Epidermal melanocyte (primary cell): Measurements from ENCODE around the gene RNF125.
"Not testable (repeated sequence)": the region's sequence is repeated elsewhere in the genome, so short reads cannot be mapped to it uniquely, and the experiment has no call there.

Source experiments
- DNase-seq: peaks from one replicate; pipeline ENCODE4 v3.0.0; 2011; ENCODE audit warnings: low spot score; ENCODE audit not compliant: insufficient read length

Gene RNF125

DNA sequence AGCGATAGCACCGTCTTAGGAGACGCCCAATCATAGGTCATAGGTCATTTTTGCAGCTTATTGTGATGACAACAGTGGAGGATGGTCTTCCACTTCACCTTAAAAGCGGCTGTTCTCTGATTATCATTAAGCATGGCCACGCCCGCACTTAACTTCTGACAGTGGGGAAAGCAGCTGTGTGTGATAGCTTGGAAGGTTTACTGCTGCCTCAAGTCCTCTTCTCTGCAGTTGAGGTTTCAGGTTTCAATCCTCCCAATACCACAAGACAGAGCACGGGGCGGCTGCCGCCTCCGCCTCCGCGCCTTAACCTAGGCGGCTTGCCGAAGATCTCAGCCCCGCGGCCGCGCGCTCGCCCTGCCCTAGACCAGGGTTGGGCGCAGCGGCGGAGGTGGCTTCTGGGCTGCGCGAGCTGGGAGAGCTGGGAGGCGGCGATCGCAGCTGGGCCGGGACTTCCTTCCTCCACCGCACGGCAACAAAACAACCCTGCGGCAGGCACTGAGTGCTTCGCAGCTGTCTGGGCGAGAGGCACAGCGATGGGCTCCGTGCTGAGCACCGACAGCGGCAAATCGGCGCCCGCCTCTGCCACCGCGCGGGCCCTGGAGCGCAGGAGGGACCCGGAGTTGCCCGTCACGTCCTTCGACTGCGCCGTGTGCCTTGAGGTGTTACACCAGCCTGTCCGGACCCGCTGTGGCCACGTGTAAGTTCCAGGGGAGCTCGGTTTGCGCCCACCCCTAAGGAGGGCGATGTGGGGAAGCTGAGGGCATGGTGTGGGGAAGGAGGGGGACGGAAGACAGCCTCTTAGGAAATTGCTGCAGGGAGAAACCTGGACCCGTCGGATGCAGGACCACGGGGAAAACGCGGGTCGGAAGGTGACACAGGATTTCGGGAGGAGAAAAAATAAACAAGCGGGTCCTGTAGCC lies at the start of gene RNF125:
Gene RNF125 (plus strand): TSS at position 495 of the 920 bp plus-strand sequence. CDS start 39 bp downstream, at position 534.
- DNase-seq, result peak; percentile 61

DNA sequence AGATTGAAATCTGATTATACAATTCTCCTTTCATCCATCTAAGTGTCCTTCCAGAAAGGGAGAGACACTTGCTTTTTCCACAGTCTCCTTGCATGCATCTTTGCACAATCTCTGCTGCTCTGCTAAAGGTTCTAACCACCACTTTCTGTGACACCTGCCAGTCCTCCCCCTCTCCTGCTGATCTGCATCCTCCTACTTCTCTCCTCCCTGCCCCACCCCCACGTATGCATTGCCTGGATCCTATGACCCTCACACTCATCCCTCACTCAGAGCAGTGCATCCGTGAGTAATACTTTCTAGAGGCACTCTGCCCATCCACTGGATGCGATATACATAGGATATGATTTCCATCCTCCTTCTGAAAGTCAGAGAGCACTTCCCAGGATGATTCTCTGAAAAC lies 48.0 kb upstream of the RNF125 start:
- no peak for DNase-seq

DNA sequence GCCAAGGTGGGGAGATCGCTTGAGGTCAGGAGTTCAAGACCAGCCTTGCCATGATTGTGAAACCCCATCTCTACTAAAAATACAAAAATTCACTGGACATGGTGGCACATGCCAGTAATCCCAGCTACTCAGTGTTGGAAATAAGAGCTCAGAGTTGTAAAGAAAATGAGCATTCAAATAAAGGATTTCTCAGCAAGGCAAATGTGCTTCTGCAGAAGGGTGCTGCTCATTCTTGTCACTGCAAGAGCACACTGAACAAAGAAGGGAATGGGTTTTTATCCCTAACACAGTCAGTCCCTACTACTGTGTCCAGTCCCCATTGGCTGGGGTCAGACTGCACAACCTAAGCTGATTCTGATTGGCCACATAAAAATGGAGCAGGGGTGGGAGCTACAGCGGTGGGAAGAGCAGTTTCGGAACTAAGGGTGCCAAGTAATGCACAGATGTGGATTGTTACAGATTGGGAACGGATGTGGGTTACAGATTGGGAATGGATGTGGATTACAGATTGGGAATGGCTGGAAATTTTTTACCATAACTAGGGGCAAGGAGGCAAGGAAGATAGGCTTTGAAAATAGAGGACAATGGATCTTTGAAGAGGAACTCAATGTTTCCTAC lies 44.6 kb upstream of the RNF125 start:
- DNase-seq, result no peak

GRCh38 chr18:31976242-31976641 lies 42.4 kb upstream of the RNF125 start:
- no peak for DNase-seq

DNA sequence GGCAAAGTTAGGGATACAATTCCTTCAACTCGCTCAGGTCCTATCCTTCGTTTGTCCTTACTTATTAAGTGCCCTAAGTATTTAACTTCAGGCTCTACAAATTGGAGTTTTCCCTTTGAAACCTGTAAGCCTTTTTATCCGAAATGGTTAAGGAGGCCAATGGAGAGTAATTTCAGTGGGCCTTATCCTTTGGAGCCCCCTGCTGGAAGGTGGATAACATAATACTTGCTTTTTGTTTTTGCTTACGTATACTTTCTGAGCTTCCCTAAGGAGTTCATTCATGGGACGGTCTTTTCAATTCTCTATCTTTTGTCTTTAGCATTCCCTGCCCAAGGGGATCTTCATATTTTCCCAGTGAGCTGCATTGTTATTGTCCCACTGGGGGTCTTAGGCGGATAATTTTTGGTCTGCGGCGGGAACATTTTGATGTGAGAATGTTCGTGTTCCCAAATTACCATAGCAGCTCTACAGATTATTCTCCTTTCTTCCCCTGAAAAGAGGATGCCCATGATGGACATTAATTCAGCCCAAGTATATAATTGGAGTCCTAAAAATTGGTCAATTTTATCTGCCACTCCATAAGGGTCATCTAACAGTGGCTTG lies 41.3 kb upstream of the RNF125 start:
- no peak for DNase-seq

DNA sequence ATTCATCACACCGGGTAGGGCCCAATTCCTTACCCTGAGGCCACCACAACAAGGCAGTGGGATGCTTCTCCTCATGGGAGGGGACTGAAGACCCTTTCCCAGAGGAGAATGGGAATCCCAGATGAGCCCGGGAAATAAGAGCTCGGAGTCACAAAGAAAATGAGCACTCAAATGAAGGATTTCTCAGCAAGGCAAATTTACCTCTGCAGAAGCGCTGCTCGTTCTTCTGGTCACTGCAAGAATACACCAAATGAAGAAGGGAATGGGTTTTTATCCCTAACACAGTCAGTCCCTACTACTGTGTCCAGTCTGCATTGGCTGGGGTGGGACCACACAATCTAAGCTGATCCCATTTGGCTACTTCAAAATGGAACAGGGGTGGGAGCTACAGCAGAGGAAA lies 40.0 kb upstream of the RNF125 start:
- DNase-seq, result no peak

GRCh38 chr18:31979714-31980113 lies 38.9 kb upstream of the RNF125 start:
- no peak for DNase-seq

- no peak for DNase-seq
Measured at GRCh38 chr18:31980863-31981262, 37.8 kb upstream of the RNF125 start.

DNA sequence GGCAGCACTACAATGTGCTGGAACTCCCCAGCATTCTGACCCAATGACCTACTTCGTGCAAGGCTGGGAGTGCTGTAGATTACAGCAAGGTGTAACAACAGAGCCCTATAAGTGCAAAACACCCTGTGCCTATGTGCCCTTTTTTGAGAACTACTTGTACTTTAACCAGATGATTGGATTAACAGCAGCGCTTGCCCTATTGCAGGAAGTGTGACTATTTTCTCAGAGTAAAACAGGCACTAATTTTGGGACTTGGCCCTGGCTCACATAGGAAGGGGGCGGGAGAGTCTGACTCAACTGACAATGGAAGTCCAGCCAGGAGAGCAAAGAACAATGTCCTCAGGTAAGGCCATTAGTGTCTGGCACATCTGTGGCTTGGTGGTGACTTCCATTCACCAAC lies 35.6 kb upstream of the RNF125 start:
- DNase-seq, result no peak

GRCh38 chr18:31983976-31984375 lies 34.6 kb upstream of the RNF125 start:
- no peak for DNase-seq

- no peak for DNase-seq
Measured at GRCh38 chr18:31990823-31991222, 27.8 kb upstream of the RNF125 start.

DNA sequence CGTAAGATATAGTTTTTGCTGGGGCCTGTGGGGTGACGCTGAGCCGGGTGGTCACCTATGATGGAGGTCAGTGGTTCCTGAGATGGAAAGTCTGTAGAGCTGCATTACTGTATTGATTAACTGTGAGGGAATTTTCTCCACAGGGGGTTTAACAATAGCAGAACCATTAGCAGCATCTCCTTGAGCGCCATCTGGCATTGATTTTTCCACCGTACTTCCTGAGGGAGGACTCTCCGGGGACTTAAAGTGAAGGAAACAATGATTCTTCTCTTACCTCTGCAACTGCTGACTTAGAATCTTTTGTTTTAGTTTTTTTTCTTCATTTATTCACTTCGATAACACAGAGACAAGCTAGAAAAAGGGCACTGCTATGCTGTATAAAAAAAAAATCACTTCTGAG lies 22.6 kb upstream of the RNF125 start:
- no peak for DNase-seq

DNA sequence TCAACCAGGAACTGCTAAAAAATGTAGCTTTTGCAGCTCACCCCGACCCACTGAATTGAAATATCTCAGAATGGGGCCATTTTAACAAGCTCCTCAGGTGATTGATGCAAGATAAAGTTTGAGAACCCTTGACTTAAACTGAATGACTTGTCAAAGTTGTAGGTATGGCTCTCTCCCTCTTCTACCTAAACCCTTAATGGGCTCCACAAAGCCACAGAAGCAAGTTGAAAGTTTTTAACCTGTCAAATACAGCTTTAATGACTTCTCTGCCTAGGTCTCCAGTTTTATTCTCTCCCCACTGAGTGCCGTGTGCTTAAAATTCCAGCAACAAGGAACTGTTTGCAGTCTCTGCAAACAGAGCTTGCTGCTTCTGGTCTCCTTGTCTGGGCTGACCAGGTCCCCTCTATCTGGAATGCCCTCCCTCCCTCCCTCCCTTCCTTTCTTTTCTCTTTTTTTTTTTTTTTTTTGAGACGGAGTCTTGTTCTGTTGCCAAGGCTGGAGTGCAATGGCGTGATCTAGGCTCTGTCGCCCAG lies 19.7 kb upstream of the RNF125 start:
- no peak for DNase-seq

DNA sequence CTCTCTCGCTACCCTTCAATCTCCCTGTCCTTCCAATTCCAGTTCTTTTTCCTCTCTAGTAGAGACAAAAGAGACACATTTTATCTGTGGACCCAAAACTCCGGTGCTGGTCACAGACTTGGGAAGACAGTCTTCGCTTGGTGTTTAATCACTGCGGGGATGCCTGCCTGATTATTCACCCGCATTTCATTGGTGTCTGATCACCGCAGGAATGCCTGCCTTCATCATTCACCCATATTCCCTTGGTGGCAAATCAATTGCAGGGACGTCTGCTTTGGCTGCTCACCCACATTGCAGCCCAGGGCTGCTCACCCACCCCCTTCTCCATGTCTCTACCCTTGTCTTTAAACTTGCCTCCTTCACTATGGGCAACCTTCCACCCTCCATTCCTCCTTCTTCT lies 17.5 kb upstream of the RNF125 start:
- DNase-seq, result not testable (repeated sequence)

DNA sequence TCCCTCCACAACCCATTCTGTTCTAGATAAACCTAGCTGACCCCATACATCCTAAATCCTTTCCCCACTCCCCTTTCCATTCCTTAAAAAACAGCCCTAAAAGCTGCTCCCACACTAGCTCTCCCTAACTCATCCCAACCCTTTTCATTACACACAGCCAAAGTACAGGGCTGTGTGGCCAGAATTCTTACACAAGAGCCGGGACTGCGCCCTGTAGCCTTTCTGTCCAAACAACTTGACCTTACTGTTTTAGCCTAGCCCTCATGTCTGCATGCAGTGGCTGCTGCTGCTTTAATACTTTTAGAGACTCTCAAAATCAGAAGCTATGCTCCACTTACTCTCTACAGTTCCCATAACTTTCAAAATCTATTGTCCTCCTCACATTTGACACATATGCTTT lies 14.8 kb upstream of the RNF125 start:
- DNase-seq, result not testable (repeated sequence)

GRCh38 chr18:32010124-32010721 lies 8.4 kb upstream of the RNF125 start:
- no peak for DNase-seq

GRCh38 chr18:32011193-32011592 lies 7.4 kb upstream of the RNF125 start:
- no peak for DNase-seq

DNA sequence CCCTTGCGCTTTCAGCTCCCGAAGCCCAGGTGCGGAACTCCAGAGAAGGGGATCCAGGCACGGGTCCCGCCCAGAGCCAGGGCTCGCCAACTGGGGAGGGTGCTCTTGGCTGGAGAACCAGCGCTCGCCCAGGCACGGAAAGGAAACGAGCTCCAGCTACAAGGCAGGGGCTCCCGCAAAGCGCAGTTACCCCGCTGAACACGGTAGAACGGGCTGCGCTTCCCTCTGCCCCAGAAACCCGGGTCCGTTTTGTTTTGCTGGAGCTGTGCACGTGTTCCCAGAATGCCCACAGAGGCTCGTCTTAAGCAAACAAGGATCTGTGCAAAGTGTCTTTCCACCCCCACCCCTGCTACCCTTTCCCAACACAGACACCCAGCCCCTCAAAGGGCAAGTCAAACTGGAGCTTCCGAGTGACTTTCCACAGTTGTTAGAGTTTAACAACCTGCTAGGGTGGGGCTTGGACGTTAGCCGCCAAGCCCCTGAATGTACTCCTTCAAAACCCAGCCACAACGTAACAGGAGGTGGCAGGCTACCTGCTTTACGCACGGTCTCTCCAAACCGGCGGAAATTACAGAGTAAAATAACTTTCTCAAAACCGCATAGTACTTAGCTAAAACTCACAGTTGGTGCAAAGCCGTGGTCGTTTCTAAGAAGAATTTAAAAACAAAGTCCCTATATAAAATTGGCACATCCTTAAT lies 775 bp downstream of the RNF125 start:
- DNase-seq, result no peak

DNA sequence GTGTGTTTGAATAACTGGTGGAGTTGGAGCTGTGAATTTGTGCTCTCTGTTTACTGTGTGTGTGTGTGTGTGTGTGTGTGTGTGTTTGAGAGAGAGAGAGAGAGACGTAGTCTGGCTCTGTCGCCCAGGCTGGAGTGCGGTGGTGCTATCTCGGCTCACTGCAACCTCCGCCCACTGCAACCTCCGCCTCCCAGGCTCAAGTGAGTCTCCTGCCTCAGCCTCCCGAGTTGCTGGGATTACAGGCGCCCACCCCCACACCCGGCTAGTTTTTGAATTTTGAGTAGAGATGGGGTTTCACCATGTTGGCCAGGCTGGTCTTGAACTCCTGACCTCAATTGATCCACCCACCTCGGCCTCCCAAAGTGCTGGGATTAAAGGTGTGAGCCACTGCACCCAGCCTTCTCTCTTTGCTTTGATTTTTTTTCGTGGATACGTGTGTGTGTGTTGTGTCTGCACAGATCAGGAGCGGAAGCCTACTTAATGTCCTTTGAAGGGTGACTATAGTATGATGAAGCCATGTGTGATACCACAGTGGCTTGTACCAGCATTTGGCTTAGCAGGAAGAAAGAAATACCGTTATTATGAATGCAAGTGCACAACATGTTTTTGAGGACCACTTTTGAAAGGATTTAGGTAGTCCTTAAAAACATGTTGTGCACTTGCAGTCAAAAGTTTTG lies 1.5 kb downstream of the RNF125 start:
- DNase-seq, result not testable (repeated sequence)

- no peak for DNase-seq
Measured at GRCh38 chr18:32021756-32022564, 3.3 kb downstream of the RNF125 start.
